ENCODE data around the gene KLK14.

- no peak for TF ChIP-seq CTCF (conservative IDR thresholded peaks at IDR 0.05; ENCODE audit: low read depth in 2 of 2)
- TF ChIP-seq EZH2 (IDR thresholded peaks at IDR 0.05; ENCODE audit: low read depth, unreplicated experiment), result no peak
- TF ChIP-seq STAT1 (IDR thresholded peaks at IDR 0.05; ENCODE audit: unreplicated experiment), result no peak
- TF ChIP-seq NANOG (IDR thresholded peaks at IDR 0.05; ENCODE audit: borderline replicate concordance), result no peak
- TF ChIP-seq JUNB (IDR thresholded peaks at IDR 0.05; ENCODE audit: unreplicated experiment), result no peak
- TF ChIP-seq REST (IDR thresholded peaks at IDR 0.05; ENCODE audit: unreplicated experiment), result no peak
These were observed 21.2 kb upstream of the KLK14 start for GRCh38 chr19:51103926-51104341.
